Endothelial cell of umbilical vein (primary cell): ENCODE data around the gene ACAA2.

Experiments
- EZH2 ChIP-seq: IDR thresholded peaks from 2 replicates; pipeline ENCODE4 v1.6.1; 2012; ENCODE audit warnings: borderline replicate concordance, low read depth, mild to moderate bottlenecking, moderate library complexity, low read length, inconsistent platforms; ENCODE audit not compliant: severe bottlenecking
- FOS ChIP-seq: IDR thresholded peaks from 2 replicates; pipeline ENCODE4 v1.6.1; 2011; ENCODE audit warnings: mild to moderate bottlenecking, low read length, moderate library complexity, borderline replicate concordance; ENCODE audit not compliant: insufficient read depth
- GATA2 ChIP-seq: IDR thresholded peaks from 2 replicates; pipeline ENCODE4 v1.7.0; 2011; ENCODE audit warnings: low read depth, mild to moderate bottlenecking, moderate library complexity, mixed read lengths, low read length; ENCODE audit not compliant: insufficient read length, insufficient read depth
- JUN ChIP-seq: IDR thresholded peaks from 2 replicates; pipeline ENCODE4 v1.6.1; 2011; ENCODE audit warnings: borderline replicate concordance, low read depth; ENCODE audit not compliant: insufficient read length, insufficient read depth
- MYC ChIP-seq: IDR thresholded peaks from one replicate; pipeline ENCODE4 v1.6.1; 2011; ENCODE audit warnings: mild to moderate bottlenecking, low read depth, low read length
- POLR2A ChIP-seq: IDR thresholded peaks from 2 replicates; pipeline ENCODE4 v1.6.1; 2012; ENCODE audit warnings: low read depth, mild to moderate bottlenecking, control low read depth, low read length
- POLR2AphosphoS5 ChIP-seq: IDR thresholded peaks from 2 replicates; pipeline ENCODE4 v1.6.1; 2012; ENCODE audit warnings: low read depth, mild to moderate bottlenecking, control low read depth, low read length, moderate library complexity; ENCODE audit not compliant: insufficient read depth
- TF ChIP-seq, protein P1 (sequence below), 2 donors: IDR thresholded peaks; 1 replicate in 1 of 2; 2 replicates in 1 of 2; pipeline ENCODE4 v1.5.1; 2011; ENCODE audit warnings: low read length in 2 of 2, mild to moderate bottlenecking in 2 of 2, moderate library complexity in 2 of 2, control low read depth in 1 of 2, inconsistent platforms in 1 of 2, low read depth in 1 of 2; ENCODE audit not compliant: insufficient read depth in 1 of 2; ENCODE audit errors: extremely low read depth in 1 of 2
- TF ChIP-seq, protein P2 (sequence below): IDR thresholded peaks from 2 replicates; pipeline ENCODE4 v1.6.1; 2011; ENCODE audit not compliant: insufficient read depth, insufficient read length

DNA sequence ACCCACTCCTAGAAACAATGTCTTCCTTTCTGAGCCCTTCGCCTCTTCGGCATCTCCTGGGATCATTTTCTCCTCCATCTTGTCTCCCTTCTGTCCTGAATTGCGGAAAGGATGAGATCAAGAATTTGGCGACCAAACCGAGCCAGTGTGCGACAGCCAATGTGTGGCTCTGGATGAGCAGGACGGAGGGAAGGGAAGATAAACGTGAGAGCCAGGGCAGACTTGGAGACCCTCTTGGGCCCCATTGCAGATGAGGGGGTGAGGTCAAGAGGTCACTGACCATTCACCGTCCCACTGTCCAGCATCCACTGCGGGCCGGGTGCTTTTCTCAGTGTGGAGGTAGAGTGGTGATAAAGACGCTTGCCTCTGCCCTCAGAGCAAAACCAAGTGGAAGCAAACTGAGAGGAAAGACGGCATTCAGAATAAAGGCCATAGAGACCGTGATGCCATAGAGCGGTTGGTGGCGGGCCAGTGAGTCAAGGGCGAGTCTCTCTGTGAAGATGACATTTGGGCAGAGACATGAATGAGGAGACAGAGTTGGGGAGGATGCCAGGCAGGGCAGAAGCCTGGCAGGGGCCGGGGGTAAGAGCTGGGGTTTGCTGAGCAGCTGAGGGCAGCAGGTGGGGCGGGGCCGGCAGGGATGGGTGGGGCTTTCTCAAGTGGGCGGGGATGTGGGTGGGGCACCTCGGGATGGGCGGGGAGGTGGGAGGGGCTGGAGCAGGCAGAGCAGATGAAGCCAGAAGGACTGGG lies 55.6 kb downstream of the ACAA2 start:
- TF ChIP-seq, protein P1, sequence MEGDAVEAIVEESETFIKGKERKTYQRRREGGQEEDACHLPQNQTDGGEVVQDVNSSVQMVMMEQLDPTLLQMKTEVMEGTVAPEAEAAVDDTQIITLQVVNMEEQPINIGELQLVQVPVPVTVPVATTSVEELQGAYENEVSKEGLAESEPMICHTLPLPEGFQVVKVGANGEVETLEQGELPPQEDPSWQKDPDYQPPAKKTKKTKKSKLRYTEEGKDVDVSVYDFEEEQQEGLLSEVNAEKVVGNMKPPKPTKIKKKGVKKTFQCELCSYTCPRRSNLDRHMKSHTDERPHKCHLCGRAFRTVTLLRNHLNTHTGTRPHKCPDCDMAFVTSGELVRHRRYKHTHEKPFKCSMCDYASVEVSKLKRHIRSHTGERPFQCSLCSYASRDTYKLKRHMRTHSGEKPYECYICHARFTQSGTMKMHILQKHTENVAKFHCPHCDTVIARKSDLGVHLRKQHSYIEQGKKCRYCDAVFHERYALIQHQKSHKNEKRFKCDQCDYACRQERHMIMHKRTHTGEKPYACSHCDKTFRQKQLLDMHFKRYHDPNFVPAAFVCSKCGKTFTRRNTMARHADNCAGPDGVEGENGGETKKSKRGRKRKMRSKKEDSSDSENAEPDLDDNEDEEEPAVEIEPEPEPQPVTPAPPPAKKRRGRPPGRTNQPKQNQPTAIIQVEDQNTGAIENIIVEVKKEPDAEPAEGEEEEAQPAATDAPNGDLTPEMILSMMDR (IDR thresholded peaks at IDR 0.05; ENCODE audit: extremely low read depth in 1 of 2, insufficient read depth in 1 of 2, low read depth in 1 of 2, low read length in 2 of 2): no peak
- no peak for TF ChIP-seq FOS
- no peak for TF ChIP-seq POLR2AphosphoS5
- TF ChIP-seq JUN: no peak
- TF ChIP-seq POLR2A: no peak
- no peak for TF ChIP-seq EZH2
- TF ChIP-seq GATA2: no peak
- TF ChIP-seq MYC: no peak
- TF ChIP-seq, protein P2, sequence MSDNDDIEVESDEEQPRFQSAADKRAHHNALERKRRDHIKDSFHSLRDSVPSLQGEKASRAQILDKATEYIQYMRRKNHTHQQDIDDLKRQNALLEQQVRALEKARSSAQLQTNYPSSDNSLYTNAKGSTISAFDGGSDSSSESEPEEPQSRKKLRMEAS: no peak
